HEK293 (cell line): ENCODE data around the gene DNER.

Experiments
- CTCF ChIA-PET: fragments of 350-600 bp; formaldehyde crosslinking; extraction: SDS; loops from one replicate; lab custom pipeline; 2021; ENCODE audit warnings: antibody characterized with exemption; lab: Yijun Ruan, JAX
- POLR2A ChIA-PET: fragments of 300-600 bp; formaldehyde crosslinking; extraction: SDS; loops from one replicate; lab custom pipeline; 2020; ENCODE audit warnings: antibody characterized with exemption, inconsistent platforms; lab: Yijun Ruan, JAX
- H3K27ac ChIP-seq: fragments of 200-500 bp; sonication (Bioruptor generic); 2 replicates; pipeline ENCODE4 v1.5.1; 2014; ENCODE audit warnings: low read depth, low read length, control low read depth, inconsistent platforms; ENCODE audit errors: extremely low read depth
- H3K36me3 ChIP-seq, 2 experiments: fragments of 200-500 bp in 1 of 2; sonication (Bioruptor generic) in 1 of 2; 1 replicate in 1 of 2; 2 replicates in 1 of 2; pipeline ENCODE4 v1.5.1; 2014 to 2017; ENCODE audit warnings: inconsistent platforms in 2 of 2, low read length in 2 of 2; ENCODE audit not compliant: control insufficient read depth in 2 of 2, insufficient read depth in 1 of 2
- H3K4me1 ChIP-seq: fragments of 200-500 bp; sonication (Bioruptor generic); 2 replicates; pipeline ENCODE4 v1.5.1; 2014; ENCODE audit warnings: mild to moderate bottlenecking, low read length, inconsistent platforms; ENCODE audit not compliant: control insufficient read depth, insufficient read depth
- H3K4me3 ChIP-seq: 2 replicates; pipeline ENCODE4 v1.5.1; 2011; ENCODE audit warnings: low read depth, mild to moderate bottlenecking, control low read depth, low read length, moderate library complexity
- H3K9me3 ChIP-seq: fragments of 200-500 bp; sonication (Bioruptor generic); 2 replicates; pipeline ENCODE4 v1.5.1; 2014; ENCODE audit warnings: low read depth, low read length, inconsistent platforms; ENCODE audit not compliant: control insufficient read depth, insufficient read depth
- GLIS1 ChIP-seq: fragments of 450-650 bp; formaldehyde crosslinking; IDR thresholded peaks from 2 replicates; pipeline ENCODE4 v1.5.1; 2016; ENCODE audit warnings: missing biosample characterization, missing genetic modification characterization
- REPIN1 ChIP-seq: fragments of 450-650 bp; formaldehyde crosslinking; IDR thresholded peaks from 2 replicates; pipeline ENCODE4 v1.5.1; 2017; ENCODE audit warnings: missing biosample characterization, missing genetic modification characterization, low read depth
- ZBTB48 ChIP-seq: fragments of 450-650 bp; formaldehyde crosslinking; IDR thresholded peaks from 2 replicates; pipeline ENCODE4 v1.5.1; 2016; ENCODE audit warnings: missing biosample characterization, missing genetic modification characterization
- ZFHX2 ChIP-seq: fragments of 450-650 bp; formaldehyde crosslinking; conservative IDR thresholded peaks from 2 replicates; pipeline ENCODE4 v1.5.1; 2016; ENCODE audit warnings: missing biosample characterization, missing genetic modification characterization
- ZFP69B ChIP-seq: fragments of 450-650 bp; formaldehyde crosslinking; IDR thresholded peaks from 2 replicates; pipeline ENCODE4 v1.5.1; 2016; ENCODE audit warnings: missing biosample characterization, missing genetic modification characterization
- ZNF175 ChIP-seq: fragments of 450-650 bp; formaldehyde crosslinking; IDR thresholded peaks from 2 replicates; pipeline ENCODE4 v1.5.1; 2016; ENCODE audit warnings: missing biosample characterization, missing genetic modification characterization
- ZNF302 ChIP-seq: fragments of 450-650 bp; formaldehyde crosslinking; IDR thresholded peaks from 2 replicates; pipeline ENCODE4 v1.5.1; 2016; ENCODE audit warnings: missing biosample characterization, missing genetic modification characterization, low read depth
- ZNF843 ChIP-seq: fragments of 450-650 bp; formaldehyde crosslinking; IDR thresholded peaks from 2 replicates; pipeline ENCODE4 v1.5.1; 2016; ENCODE audit warnings: missing biosample characterization, missing genetic modification characterization
- TF ChIP-seq, protein P1 (sequence below): fragments of 450-650 bp; formaldehyde crosslinking; IDR thresholded peaks from 2 replicates; pipeline ENCODE4 v1.5.1; 2017; ENCODE audit warnings: missing biosample characterization, missing genetic modification characterization
- TF ChIP-seq, protein P2 (sequence below): fragments of 450-650 bp; formaldehyde crosslinking; conservative IDR thresholded peaks from 2 replicates; pipeline ENCODE4 v1.5.1; 2016; ENCODE audit warnings: low read depth, missing biosample characterization, missing genetic modification characterization
- TF ChIP-seq, protein P3 (sequence below): fragments of 450-650 bp; formaldehyde crosslinking; IDR thresholded peaks from 2 replicates; pipeline ENCODE4 v1.5.1; 2016; ENCODE audit warnings: missing biosample characterization, missing genetic modification characterization, low read depth
- TF ChIP-seq, protein P4 (sequence below): fragments of 450-650 bp; formaldehyde crosslinking; IDR thresholded peaks from 2 replicates; pipeline ENCODE4 v1.5.1; 2017; ENCODE audit warnings: missing biosample characterization, mild to moderate bottlenecking, missing genetic modification characterization, moderate library complexity
- TF ChIP-seq, protein P5 (sequence below): fragments of 450-650 bp; formaldehyde crosslinking; IDR thresholded peaks from 2 replicates; pipeline ENCODE4 v1.5.1; 2016; ENCODE audit warnings: missing biosample characterization, missing genetic modification characterization

DNER gene

DNA sequence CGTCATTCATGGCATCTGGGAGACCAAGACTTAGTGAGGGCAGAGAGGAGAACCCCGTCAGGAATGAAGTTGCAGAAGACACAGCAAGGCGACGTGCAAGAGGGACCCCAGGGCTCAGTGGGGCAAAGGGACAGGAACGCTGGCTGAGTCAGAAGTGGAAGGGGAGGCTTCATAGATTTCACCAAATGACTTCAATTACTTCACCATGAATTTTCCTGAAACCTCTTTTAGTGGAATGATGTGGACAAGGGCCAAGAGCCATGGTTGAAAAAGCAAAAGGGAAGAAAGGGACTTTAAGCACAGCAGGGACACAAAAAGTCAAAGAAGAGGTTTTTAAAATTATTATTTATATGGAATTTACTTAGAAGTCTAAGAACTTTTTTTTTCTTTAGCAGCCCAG, 301.7 kb downstream of the DNER start:
- H3K4me3 ChIP-seq = no peak overlapping the region
- peaks cover 14% of the 10 kb centered on the region for H3K4me1 ChIP-seq
- no peak overlapping the region for H3K27ac ChIP-seq
- no peak for TF ChIP-seq GLIS1 (tag by site-specific recombination)
- CTCF ChIA-PET = no interaction called here
- no peaks in the 10 kb centered on the region for H3K36me3 ChIP-seq
- H3K9me3 ChIP-seq = no peaks in the 10 kb centered on the region
- POLR2A ChIA-PET = no interaction called here

DNA sequence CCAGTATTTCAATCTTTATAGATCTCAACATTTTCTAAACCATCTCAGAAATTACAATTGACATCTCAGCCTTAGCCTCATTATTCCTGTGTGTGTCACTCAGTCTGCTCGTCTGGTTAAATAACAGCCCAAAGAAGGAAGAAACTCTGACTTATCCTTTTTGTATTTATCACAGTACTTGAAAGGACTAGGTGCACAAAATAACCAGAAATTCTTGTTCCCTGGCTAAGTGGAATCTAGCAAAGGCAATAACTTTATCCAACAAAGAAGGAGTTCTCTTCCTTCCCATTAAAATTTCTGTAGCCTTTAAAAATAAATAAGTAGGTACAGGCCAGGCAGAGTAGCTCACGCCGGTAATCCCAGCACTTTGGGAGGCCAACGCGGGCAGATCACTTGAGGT, 303.4 kb downstream of the DNER start:
- Histone ChIP-seq H3K4me3 (no peak overlapping the region), H3K27ac (no peak overlapping the region), H3K36me3 (no peaks in the 10 kb centered on the region), H3K4me1 (peaks cover 18% of the 10 kb centered on the region), H3K9me3 (no peaks in the 10 kb centered on the region)
- TF ChIP-seq, protein P1, sequence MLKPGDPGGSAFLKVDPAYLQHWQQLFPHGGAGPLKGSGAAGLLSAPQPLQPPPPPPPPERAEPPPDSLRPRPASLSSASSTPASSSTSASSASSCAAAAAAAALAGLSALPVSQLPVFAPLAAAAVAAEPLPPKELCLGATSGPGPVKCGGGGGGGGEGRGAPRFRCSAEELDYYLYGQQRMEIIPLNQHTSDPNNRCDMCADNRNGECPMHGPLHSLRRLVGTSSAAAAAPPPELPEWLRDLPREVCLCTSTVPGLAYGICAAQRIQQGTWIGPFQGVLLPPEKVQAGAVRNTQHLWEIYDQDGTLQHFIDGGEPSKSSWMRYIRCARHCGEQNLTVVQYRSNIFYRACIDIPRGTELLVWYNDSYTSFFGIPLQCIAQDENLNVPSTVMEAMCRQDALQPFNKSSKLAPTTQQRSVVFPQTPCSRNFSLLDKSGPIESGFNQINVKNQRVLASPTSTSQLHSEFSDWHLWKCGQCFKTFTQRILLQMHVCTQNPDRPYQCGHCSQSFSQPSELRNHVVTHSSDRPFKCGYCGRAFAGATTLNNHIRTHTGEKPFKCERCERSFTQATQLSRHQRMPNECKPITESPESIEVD (tag by site-specific recombination) = no peak
- no peak for TF ChIP-seq ZFHX2
- TF ChIP-seq ZBTB48 (tag by site-specific recombination) = no peak
- TF ChIP-seq ZFP69B (tag by site-specific recombination) = no peak
- no peak for TF ChIP-seq ZNF843 (tag by site-specific recombination)
- TF ChIP-seq, protein P2, sequence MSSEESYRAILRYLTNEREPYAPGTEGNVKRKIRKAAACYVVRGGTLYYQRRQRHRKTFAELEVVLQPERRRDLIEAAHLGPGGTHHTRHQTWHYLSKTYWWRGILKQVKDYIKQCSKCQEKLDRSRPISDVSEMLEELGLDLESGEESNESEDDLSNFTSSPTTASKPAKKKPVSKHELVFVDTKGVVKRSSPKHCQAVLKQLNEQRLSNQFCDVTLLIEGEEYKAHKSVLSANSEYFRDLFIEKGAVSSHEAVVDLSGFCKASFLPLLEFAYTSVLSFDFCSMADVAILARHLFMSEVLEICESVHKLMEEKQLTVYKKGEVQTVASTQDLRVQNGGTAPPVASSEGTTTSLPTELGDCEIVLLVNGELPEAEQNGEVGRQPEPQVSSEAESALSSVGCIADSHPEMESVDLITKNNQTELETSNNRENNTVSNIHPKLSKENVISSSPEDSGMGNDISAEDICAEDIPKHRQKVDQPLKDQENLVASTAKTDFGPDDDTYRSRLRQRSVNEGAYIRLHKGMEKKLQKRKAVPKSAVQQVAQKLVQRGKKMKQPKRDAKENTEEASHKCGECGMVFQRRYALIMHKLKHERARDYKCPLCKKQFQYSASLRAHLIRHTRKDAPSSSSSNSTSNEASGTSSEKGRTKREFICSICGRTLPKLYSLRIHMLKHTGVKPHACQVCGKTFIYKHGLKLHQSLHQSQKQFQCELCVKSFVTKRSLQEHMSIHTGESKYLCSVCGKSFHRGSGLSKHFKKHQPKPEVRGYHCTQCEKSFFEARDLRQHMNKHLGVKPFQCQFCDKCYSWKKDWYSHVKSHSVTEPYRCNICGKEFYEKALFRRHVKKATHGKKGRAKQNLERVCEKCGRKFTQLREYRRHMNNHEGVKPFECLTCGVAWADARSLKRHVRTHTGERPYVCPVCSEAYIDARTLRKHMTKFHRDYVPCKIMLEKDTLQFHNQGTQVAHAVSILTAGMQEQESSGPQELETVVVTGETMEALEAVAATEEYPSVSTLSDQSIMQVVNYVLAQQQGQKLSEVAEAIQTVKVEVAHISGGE (tag by site-specific recombination) = no peak
- TF ChIP-seq, protein P3, sequence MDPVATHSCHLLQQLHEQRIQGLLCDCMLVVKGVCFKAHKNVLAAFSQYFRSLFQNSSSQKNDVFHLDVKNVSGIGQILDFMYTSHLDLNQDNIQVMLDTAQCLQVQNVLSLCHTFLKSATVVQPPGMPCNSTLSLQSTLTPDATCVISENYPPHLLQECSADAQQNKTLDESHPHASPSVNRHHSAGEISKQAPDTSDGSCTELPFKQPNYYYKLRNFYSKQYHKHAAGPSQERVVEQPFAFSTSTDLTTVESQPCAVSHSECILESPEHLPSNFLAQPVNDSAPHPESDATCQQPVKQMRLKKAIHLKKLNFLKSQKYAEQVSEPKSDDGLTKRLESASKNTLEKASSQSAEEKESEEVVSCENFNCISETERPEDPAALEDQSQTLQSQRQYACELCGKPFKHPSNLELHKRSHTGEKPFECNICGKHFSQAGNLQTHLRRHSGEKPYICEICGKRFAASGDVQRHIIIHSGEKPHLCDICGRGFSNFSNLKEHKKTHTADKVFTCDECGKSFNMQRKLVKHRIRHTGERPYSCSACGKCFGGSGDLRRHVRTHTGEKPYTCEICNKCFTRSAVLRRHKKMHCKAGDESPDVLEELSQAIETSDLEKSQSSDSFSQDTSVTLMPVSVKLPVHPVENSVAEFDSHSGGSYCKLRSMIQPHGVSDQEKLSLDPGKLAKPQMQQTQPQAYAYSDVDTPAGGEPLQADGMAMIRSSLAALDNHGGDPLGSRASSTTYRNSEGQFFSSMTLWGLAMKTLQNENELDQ = no peak
- TF ChIP-seq ZNF175 = no peak
- TF ChIP-seq, protein P4, sequence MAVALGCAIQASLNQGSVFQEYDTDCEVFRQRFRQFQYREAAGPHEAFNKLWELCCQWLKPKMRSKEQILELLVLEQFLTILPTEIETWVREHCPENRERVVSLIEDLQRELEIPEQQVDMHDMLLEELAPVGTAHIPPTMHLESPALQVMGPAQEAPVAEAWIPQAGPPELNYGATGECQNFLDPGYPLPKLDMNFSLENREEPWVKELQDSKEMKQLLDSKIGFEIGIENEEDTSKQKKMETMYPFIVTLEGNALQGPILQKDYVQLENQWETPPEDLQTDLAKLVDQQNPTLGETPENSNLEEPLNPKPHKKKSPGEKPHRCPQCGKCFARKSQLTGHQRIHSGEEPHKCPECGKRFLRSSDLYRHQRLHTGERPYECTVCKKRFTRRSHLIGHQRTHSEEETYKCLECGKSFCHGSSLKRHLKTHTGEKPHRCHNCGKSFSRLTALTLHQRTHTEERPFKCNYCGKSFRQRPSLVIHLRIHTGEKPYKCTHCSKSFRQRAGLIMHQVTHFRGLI (tag by site-specific recombination) = no peak
- TF ChIP-seq, protein P5, sequence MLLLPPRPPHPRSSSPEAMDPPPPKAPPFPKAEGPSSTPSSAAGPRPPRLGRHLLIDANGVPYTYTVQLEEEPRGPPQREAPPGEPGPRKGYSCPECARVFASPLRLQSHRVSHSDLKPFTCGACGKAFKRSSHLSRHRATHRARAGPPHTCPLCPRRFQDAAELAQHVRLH (tag by site-specific recombination) = no peak
- CTCF ChIA-PET = interaction anchor here (0.6 kb wide), 1 partner anchor 176 kb away, joined by 3 read pairs; no protein-coding TSS in a partner anchor
- POLR2A ChIA-PET = no interaction called here

DNA sequence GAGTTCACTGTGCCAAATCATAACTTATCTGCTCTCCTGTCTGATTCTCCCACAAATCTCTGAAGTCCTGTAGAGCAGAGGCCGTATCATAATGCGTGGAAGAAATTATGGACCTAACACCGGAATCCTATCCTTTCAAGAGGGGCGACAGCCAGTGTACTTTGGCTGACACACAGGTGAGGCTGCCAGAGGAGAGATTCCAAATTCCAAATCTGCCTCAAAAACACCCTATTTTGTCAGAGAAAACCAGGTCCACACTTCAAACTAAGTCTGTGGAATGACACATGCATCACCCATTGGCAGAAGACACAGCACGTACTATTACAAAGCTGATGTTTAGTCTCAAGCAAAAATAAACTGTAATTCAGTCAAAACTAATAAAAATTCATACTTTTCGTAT, 304.1 kb downstream of the DNER start:
- H3K4me3 ChIP-seq = no peak overlapping the region
- H3K36me3 ChIP-seq = no peaks in the 10 kb centered on the region
- H3K9me3 ChIP-seq = no peaks in the 10 kb centered on the region
- TF ChIP-seq ZNF302 (tag by site-specific recombination) (no peak), REPIN1 (no peak)
- TF ChIP-seq, all 188 proteins: peak for 0
- peaks cover 18% of the 10 kb centered on the region for H3K4me1 ChIP-seq
- no peak overlapping the region for H3K27ac ChIP-seq
- ChIA-PET POLR2A (no interaction called here), CTCF (interaction anchor here (0.5 kb wide), 1 partner anchor 21 kb away, joined by 3 read pairs; no protein-coding TSS in a partner anchor)
